ENCODE data around the gene ACTR2. TPM values are rescaled to one million over a fixed set of nuclear protein-coding genes. Genes with fewer than 3 reads are reported as not detected.
A peak's percentile ranks its signal among the peaks of the same experiment; 100 is the strongest.
"Not testable (repeated sequence)": the region's sequence is repeated elsewhere in the genome, so short reads cannot be mapped to it uniquely, and the experiment has no call there.

Gene ACTR2
- polyA plus RNA-seq, 12 donors, result 111 to 169 (median 127) TPM; not detected in 1

GRCh38 chr2:65305934-65306333 is 78.3 kb downstream of the ACTR2 start:
- no peak for DNase-seq

- no peak for DNase-seq
These were observed 82.1 kb downstream of the ACTR2 start for GRCh38 chr2:65309699-65310098.

DNA sequence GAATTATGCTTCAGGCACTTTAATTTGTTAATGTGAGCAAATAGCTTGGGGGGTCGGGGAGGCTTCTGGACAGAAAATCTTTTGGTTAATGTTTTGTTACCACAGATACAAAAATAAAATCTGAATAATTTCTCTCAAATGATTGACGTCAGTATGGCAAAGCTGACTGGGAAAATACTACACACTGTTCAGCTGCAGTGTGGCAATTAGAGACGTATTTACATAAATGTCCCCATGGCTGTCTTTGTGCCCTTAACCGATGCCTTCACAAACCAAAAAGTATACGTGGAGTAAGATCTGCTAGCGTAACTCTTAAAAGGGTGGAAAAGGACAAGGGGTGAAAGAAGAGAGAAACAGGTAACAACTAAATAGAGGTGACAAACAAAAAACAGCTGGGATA is 83.4 kb downstream of the ACTR2 start:
- DNase-seq, result no peak

- DNase-seq, result no peak
These were observed 84.0 kb downstream of the ACTR2 start for GRCh38 chr2:65311596-65311995.

DNA sequence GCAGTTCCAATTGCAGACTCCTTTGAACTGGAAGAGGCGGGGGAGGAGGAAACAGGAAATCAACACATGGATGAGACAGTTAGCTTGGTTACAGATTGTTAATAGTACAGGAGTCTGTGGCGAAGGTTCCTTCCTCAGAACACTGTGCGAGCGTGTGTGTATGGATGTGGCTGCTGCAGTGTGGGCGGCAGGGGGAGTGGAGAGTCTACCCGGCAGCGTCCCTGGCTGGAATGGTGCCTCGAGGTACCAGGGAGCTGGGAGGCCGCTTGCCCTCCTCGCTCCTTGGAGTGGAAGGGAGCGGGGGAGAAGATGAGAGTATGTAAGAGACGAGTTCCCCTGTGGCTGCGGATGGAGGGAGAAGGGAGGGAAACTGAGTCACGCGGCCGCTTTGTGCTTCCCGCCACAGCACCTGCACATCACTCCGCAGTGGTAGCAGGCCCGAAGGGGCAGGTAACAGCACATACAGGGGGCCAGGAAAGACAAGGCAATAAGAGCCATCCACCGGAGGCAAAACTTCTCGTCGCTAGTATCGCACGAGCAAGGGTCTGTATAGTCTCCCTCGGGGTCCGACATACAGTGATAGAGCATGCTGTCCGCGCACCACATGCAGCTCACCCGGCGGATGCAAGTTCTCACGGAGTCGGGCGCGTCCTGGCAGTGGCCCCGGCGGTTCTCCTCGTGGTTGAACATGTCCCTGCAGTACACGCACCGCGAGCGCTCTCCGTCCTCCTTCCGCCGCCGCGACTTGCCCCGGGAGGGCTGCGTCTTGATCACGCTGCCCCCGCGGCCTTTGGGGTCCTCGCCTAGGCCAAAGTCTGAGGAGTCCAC is 85.7 kb downstream of the ACTR2 start:
- DNase-seq, result no peak

- DNase-seq, result no peak
These were observed 86.3 kb downstream of the ACTR2 start for GRCh38 chr2:65313954-65314256.

GRCh38 chr2:65314801-65315441 is 87.3 kb downstream of the ACTR2 start:
- DNase-seq, result no peak

DNA sequence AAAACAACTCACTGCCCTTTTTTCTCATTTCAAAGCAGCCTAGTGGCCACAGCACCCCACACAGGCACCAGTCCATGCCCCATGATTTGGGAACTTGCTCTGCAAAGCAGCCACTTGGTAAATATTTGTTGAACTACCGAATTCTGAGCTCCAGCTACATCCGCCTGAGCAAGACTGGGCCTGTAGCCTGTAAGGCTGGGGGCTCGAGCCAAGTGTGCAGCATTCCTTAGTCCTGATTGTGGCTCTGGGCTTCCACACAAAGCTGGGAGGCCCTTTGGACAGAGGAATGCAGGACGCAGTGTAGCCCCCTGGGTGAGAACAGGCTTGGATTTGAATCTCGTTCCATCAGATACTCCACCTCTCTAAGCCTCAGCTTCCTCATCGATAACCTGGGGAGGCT is 88.4 kb downstream of the ACTR2 start:
- DNase-seq, result peak; percentile 75

DNA sequence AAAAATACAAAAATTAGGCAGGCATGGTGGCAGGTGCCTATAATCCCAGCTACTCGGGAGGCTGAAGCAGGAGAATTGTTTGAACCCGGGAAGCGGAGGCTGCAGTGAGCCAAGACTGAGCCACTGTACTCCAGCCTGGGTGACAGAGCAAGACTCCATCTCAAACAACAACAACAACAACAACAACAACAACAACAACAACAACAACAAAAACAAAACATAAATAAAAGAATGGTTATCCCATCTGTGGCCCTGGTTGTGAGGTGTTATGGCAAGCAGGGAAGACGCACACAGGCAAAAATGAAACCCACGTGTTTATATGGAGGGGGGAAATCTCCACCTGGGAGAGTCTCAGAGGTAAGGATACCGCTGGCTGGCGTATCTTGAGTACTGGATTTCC is 89.7 kb downstream of the ACTR2 start:
- not testable (repeated sequence) for DNase-seq

GRCh38 chr2:65317841-65318240 is 90.2 kb downstream of the ACTR2 start:
- DNase-seq, result no peak

DNA sequence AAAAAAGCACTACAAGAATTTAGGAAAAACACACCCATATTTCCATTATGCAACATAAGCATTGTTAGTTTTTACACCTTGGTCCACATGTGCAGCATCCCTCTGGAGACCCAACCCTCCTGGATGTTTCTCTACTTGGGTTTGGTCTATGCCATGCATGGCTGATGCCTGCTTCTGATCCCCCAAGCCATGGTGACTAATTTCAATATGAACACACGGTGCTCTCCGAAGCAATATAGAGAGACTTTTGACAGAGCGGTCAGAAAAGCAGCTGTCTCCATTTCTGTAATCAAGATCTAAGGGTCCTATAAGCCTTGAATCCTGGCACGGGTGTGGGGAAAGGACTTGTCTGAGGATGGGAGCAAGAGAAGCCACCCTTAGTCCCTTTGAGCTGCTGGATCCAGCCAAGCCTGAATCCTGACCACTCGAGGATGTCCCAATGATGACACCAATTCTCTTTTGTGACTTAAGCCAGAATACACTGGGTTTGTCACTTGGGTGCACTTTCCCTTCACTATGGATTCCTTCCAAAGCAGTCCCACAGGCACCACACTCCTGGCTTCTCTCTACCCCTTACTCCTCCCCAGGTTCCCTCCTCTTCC is 91.5 kb downstream of the ACTR2 start:
- no peak for DNase-seq

DNA sequence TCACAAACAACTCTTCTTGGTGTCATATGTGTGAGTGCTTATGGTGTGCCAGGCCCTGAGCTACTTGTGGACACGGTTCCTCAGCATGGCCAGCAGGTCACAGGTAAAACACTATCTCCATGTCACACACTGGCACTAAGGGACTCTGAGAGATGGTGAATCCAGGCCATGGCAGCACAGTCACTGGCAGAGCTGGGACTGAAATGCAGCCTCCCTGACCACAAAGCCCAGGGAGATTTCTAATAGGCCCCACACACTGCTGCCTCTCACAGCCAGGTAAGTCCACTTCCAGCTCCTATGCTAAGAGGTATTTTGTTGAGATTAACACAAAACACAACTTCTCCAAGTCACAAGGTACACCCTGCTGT is 92.0 kb downstream of the ACTR2 start:
- DNase-seq, result no peak

GRCh38 chr2:65320042-65320725 is 92.6 kb downstream of the ACTR2 start:
- DNase-seq, result no peak

Other genes with a start within 250 kb of the ACTR2 start
- gene SLC1A4, start 238.4 kb upstream of the ACTR2 start, polyA plus RNA-seq (ENCODE audit: insufficient read length in 12 of 12), result 10 to 100 TPM in 10 of 12 donors, 1 to 10 TPM in 1, not detected in 1; 8.9 to 17.2 (median 14.2) TPM
- 10 to 100 TPM in 11 of 12 donors, not detected in 1; 20.9 to 35.6 (median 27.6) TPM for gene CEP68, start 171.4 kb upstream of the ACTR2 start, polyA plus RNA-seq (ENCODE audit: insufficient read length in 12 of 12)
- 100 to 1,000 TPM in 11 of 12 donors, not detected in 1; 113 to 183 (median 140) TPM for gene RAB1A, start 97.7 kb upstream of the ACTR2 start, polyA plus RNA-seq (ENCODE audit: insufficient read length in 12 of 12)
- gene SPRED2, start 204.8 kb downstream of the ACTR2 start, polyA plus RNA-seq (ENCODE audit: insufficient read length in 12 of 12), result 10 to 100 TPM in 11 of 12 donors, not detected in 1; 29.1 to 42.5 (median 37.8) TPM

Measured in muscle of arm (tissue), 12 donors.